ENCODE measurements around the gene ALG1. TPM values are rescaled to one million over a fixed set of nuclear protein-coding genes. Genes with fewer than 3 reads are reported as not detected.

Gene ALG1
- total and polyA plus RNA-seq, 2 of the 13 experiments (the other 11 are each of a cell fraction or from before 2014, with no cell fraction given) = 43.3 to 75.6 TPM

- no peak for TF ChIP-seq ZHX1 (CRISPR knock-in tag; IDR thresholded peaks at IDR 0.05; ENCODE audit: low read depth)
- 0 out of 2 replicates have a peak, but pooled peaks have one; percentile 13 for TF ChIP-seq FOXA3 (CRISPR knock-in tag; IDR thresholded peaks at IDR 0.05)
- no peak for TF ChIP-seq ZNF101 (CRISPR knock-in tag; IDR thresholded peaks at IDR 0.05; ENCODE audit: borderline replicate concordance, low read depth)
- TF ChIP-seq SPEN (CRISPR knock-in tag; IDR thresholded peaks at IDR 0.05; ENCODE audit: low read depth) = peak; percentile 32; the same call in 1 of the 2 replicates
- TF ChIP-seq STAT6 (CRISPR knock-in tag; IDR thresholded peaks at IDR 0.05; ENCODE audit: borderline replicate concordance) = no peak
- TF ChIP-seq YEATS2 (CRISPR knock-in tag; IDR thresholded peaks at IDR 0.05; ENCODE audit: borderline replicate concordance) = peak; percentile 44
- TF ChIP-seq DMTF1 (CRISPR knock-in tag; IDR thresholded peaks at IDR 0.05) = no peak
- TF ChIP-seq ZNF263 (CRISPR knock-in tag; IDR thresholded peaks at IDR 0.05) = no peak
- no peak for TF ChIP-seq IRF1 (CRISPR knock-in tag; IDR thresholded peaks at IDR 0.05; ENCODE audit: low read depth)
- TF ChIP-seq ZFX (CRISPR knock-in tag; IDR thresholded peaks at IDR 0.05; ENCODE audit: low read depth) = peak; percentile 54
- TF ChIP-seq CAMTA2 (CRISPR knock-in tag; IDR thresholded peaks at IDR 0.05; ENCODE audit: borderline replicate concordance) = 0 out of 2 replicates have a peak, but pooled peaks have one; percentile 11
- TF ChIP-seq ZBTB46 (CRISPR knock-in tag; IDR thresholded peaks at IDR 0.05; ENCODE audit: borderline replicate concordance) = no peak
- no peak for TF ChIP-seq ZNF850 (CRISPR knock-in tag; conservative IDR thresholded peaks at IDR 0.05)
- peak; percentile 18; the same call in 1 of the 2 replicates for TF ChIP-seq ELF1 (CRISPR knock-in tag; IDR thresholded peaks at IDR 0.05)
- peak; percentile 88 for TF ChIP-seq TARDBP (CRISPR knock-in tag; IDR thresholded peaks at IDR 0.05)
- TF ChIP-seq ZNF230 (CRISPR knock-in tag; IDR thresholded peaks at IDR 0.05) = peak; percentile 57; the same call in 1 of the 2 replicates
These were observed 35.2 kb upstream of the ALG1 start (continued) for GRCh38 chr16:5036228-5037156.
